ENCODE results near the gene DNAJC1.
"Not testable (repeated sequence)": the region's sequence is repeated elsewhere in the genome, so short reads cannot be mapped to it uniquely, and the experiment has no call there.

The DNAJC1 gene

GRCh38 chr10:21894648-21895342, 108.7 kb downstream of the DNAJC1 start:
- DNase-seq: no peak

DNA sequence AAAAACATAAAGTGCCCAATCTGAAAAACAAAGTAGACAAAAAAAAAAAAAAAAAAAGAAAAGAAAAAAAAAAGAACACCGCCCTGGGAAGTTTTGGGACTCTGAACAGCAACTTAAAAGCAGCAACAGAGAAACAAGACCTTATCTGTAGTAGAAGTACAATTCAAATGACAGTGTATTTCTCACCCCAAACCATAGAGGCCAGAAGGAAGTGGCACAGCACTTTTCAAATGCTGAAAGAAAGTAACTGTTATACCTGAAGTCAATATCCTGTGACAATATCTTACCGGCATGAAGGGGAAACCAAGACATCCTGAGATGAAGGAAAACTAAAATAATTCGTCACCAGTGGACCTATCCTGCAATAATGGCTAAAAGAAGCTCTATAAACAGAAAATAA, 112.1 kb downstream of the DNAJC1 start:
- DNase-seq: no peak

DNA sequence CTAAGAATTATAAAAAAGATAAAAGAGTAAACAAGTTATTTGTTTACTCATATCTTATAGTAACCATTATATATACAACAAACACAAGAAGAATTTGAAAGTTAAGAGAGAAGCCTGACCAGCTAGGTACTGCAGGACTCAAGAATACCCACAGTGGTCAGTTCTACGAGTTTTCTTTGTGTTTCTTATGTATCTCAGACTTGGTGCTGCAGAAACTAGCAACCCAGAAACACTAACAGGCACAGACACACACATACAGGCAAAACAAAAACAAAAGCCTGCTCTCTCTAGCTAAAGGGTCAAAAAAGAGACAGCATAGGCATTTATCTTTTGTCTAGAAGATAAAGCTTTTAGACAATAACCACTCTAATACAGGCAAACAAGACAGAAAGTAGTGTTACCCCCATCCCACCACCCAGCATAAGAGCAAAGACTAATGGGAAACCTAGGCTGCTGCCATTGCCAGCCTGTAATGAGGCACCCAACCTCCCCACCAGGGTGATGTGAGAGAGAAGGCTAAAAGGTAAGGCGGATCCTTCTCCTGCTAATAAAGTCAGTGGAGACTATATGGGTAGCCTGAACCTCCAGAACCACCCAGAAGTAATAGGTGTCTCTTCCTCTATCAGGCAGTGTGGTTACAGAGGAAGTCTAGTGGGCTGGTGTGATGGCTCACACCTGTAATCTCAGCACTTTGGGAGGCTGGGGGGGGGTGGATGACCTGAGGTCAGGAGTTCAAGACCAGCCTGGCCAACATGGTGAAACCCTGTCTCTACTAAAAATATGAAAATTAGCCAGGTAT, 113.9 kb downstream of the DNAJC1 start:
- DNase-seq: no peak

DNA sequence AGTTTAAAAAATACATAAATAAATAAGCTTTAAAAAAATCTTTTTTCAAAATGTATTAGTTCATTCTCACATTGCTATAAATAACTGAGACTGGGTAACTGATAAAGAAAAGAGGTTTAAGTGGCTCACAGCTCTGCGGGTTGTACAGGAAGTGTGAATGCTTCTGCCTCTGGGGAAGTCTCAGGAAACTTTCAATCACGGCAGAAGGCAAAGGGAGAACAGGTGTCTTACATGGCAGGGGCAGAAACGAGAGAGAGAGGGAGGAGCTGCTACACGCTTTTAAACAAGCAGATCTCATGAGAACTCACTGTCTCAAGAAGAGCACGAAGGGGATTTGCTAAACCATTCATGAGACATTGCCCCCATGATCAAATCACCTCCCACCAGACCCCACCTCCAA, 114.6 kb downstream of the DNAJC1 start:
- no peak for DNase-seq

DNA sequence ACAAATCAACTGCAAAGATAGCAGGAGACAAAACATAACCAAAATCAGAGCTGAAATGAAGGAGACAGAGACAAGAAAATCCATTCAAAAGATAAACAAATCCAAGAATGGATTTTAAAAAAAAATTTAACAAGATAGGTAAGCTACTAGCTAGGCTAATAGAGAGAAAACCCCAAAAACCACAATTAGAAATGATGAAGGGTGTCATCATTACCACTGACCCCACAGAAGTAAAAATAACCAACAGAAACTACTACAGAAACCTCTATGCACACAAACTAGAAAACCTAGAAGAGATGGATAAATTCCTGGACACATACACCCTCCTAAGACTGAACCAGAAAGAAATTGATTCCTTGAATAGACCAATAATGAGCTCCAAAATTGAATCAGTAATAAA, 117.6 kb downstream of the DNAJC1 start:
- DNase-seq: no peak

- DNase-seq: no peak
These were observed 130.3 kb downstream of the DNAJC1 start for GRCh38 chr10:21873198-21873597.

DNA sequence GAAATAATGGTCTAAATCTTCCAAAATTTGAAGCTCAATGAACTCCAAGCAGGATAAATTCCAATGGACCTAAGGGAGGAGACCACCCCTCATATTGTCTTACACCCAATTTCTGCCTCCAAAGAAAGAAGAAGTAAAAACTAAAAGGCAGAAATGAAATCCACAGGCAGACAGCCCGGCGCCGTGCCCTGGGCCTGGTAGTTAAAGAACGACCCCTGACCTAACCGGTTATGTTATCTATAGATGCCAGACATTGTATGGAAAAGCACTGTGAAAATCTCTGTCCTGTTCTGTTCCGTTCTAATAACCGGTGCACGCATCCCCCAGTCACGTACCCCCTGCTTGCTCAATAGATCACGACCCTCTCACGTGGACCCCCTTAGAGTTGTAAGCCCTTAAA, 130.8 kb downstream of the DNAJC1 start:
- DNase-seq: not testable (repeated sequence)

DNA sequence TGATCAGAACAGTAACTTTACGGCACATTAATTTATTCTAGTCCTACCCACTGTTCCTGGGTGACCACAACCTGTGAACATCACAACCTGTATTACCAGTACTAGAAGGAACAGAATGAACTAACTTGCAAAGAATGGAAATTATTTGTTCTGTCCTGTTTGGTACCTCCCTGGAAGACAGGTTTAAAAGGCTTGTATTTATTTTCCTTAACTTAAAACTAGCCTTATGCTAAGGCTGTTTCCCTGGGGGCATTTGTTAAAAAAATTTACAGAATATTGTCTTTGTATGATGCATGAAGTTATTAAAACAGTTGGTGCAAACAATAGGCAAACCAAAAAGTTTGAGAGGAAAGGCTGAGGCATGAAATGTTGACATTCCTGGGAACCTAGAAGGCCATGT, 132.7 kb downstream of the DNAJC1 start:
- DNase-seq: no peak

- not testable (repeated sequence) for DNase-seq
These were observed 134.4 kb downstream of the DNAJC1 start for GRCh38 chr10:21869087-21869486.

GRCh38 chr10:21860718-21861117, 142.8 kb downstream of the DNAJC1 start:
- DNase-seq: no peak

- DNase-seq: no peak
These were observed 145.1 kb downstream of the DNAJC1 start for GRCh38 chr10:21858455-21858854.

GRCh38 chr10:21849607-21850006, 153.9 kb downstream of the DNAJC1 start:
- no peak for DNase-seq

DNA sequence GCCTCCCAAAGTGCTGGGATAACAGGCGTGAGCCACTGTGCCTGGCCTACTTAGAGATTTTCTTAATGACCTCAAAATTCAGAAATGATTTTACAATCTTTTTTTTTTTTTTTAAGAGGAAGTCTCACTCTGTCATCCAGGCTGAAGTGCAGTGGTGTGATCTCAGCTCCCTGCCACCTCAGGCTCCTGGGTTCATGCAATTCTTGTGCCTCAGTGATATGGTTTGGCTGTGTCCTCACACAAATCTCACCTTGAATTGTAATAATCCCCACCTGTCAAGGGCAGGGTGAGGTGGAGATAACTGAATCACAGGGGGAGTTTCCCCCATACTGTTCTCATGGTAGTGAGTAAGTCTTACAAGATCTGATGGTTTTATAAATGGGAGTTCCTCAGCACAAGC, 159.9 kb downstream of the DNAJC1 start:
- DNase-seq: no peak

DNA sequence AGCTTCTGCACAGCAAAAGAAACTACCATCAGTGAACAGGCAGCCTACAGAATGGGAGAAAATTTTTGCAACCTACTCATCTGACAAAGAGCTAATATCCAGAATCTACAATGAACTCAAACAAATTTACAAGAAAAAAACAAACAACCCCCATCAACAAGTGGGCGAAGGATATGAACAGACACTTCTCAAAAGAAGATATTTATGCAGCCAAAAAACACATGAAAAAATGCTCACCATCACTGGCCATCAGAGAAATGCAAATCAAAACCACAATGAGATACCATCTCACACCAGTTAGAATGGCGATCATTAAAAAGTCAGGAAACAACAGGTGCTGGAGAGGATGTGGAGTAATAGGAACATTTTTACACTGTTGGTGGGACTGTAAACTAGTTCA, 162.3 kb downstream of the DNAJC1 start:
- not testable (repeated sequence) for DNase-seq

GRCh38 chr10:21837487-21837886, 166.0 kb downstream of the DNAJC1 start:
- DNase-seq: not testable (repeated sequence)

DNA sequence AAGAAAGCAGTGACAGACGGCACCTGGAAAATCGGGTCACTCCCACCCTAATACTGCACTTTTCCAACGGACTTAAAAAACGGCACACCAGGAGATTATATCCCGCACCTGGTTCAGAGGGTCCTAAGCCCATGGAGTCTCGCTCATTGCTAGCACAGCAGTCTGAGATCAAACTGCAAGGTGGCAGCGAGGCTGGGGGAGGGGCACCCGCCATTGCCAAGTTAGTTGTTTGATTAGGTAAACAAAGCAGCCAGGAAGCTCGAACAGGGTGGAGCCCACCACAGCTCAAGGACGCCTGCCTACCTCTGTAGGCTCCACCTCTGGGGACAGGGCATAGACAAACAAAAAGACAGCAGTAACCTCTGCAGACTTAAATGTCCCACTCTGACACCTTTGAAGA, 169.0 kb downstream of the DNAJC1 start:
- not testable (repeated sequence) for DNase-seq

DNA sequence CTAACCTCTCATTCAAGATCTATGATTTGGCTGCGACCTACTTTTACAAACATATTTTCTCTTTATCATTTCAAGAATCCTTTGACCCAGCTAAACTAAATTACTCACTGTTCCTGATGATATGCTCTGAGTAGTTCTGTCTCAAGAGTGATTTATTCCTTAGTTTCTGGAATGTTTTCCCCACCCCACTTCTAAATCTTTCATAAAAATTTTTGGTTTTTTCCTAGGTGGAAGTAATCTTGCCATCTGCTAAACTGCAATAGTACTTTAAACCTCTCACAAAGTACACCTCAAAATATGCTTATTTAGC, 170.8 kb downstream of the DNAJC1 start:
- no peak for DNase-seq

DNA sequence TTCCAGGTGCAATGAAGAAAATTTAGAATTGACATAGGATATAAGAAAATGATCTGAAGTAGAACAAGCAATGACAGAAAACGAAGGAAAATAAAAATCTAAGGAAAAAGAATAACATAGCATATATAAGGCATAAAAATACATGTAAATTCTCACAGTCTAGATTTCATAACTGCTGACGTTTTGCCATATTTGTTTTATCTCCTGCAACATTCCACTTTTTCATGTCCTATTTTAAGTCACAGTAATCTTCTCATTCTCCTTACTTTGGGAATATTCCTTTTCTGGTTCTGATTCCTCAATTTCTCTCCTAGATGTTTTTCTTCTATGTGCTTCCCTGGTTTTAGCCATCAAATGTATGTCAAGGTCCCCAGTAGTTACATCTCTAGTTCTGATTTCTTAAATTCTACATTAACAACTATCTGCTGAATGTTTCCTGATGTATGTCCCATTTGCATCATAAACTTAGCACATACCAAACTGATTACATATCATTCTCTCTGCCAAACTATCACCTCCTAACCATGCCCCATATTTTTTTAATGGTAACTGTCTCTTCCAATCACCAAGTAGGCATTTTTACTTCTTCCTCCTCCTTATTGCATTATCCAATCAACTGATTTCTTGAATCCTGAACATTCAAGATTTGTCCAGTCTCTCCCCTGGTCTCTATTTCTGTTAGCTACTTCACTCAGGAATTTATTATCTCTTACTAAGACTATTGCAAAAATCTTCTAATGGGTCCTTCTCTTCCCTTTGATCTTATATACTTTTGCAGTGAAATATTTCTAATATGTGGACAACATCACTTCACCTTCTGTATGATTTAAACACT, 171.3 kb downstream of the DNAJC1 start:
- DNase-seq: no peak

DNA sequence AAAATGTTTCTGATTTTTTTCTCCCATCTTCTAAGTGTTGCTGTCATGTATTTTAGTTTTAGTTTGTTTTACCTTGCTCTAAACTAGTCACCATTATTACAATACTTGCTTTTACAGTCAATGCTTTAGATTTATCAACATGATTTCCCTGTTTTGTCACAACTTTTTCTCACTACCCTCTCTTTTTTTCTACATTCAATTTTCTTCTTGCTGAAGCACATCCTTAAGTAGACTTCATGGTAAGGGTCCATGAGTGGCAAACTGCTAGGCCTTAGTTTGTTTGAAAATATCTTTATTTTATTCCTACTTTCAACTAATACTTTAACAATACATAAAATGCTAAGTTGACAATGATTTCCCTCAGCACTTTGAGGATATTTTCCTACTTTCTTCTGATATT, 173.5 kb downstream of the DNAJC1 start:
- DNase-seq: no peak

- DNase-seq: no peak
These were observed 176.2 kb downstream of the DNAJC1 start for GRCh38 chr10:21827308-21827707.

DNA sequence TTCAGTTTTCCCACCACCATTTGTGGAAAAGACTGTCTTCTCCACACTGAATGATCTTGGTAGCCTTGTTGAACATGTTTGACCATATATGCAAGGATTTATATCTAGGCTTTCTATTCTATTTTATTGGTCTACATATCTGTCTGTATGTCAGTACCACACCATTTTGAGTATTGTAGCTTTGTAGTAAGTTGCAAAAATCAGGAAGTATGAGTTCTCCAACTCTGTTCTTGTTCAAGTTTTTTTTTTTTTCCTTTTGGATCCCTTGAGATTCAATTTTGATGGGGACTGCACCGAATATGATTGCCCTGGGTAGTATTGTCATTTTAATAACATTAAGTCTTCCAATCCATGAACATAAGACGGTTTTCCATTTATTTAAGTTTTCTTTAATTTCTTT, 176.8 kb downstream of the DNAJC1 start:
- DNase-seq: no peak

- no peak for DNase-seq
These were observed 178.2 kb downstream of the DNAJC1 start for GRCh38 chr10:21825345-21825744.

- DNase-seq: no peak
These were observed 179.1 kb downstream of the DNAJC1 start for GRCh38 chr10:21824409-21824808.

DNA sequence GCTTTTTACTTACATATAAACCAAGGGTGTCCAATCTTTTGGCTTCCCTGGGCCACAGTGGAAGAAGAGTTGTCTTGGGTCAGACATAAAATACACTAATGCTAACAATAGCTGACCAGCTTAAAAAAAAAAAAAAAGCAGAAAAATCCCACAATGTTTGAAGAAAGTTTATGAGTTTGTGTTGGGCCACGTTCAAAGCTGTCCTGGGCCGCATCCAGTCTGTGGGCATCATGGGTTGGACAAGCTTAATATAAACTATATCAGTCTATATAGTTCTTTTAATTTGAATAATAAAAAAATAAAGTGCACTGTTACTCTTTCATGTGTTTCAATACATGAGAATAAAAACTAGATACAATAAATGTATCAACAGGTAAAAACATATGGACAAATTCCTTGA, 179.9 kb downstream of the DNAJC1 start:
- no peak for DNase-seq

Data from GOT3 (cell line).